ENCODE data around the gene DNM3. TPM values are rescaled to one million over a fixed set of nuclear protein-coding genes. Genes with fewer than 3 reads are reported as not detected.

DNM3 gene
- total and polyA plus RNA-seq, 10 of the 15 experiments (the other 5 are each of a cell fraction or from before 2014, with no cell fraction given), result 0.03 to 1.5 (median 0.08) TPM; not detected in 3

DNA sequence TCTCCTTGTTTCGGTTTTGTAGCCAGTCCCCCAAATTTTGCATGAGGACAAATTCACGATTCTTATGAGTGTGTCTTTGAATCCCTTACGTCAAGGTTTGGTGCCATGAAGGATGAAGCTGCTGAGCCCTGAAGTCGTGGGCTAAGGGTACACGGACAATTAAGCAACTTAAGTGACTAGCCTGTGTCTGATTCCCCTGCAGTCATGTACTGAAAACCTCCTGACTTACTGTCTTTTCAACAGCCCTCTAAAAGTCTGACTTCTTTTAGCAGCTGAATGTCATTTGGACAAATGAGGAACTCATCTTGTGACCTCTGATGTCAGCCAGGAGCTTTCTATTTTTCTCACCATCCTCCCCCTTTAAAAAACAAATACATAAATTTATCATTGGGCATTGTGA, 552.1 kb downstream of the DNM3 start (continued):
- TF ChIP-seq, protein P1, sequence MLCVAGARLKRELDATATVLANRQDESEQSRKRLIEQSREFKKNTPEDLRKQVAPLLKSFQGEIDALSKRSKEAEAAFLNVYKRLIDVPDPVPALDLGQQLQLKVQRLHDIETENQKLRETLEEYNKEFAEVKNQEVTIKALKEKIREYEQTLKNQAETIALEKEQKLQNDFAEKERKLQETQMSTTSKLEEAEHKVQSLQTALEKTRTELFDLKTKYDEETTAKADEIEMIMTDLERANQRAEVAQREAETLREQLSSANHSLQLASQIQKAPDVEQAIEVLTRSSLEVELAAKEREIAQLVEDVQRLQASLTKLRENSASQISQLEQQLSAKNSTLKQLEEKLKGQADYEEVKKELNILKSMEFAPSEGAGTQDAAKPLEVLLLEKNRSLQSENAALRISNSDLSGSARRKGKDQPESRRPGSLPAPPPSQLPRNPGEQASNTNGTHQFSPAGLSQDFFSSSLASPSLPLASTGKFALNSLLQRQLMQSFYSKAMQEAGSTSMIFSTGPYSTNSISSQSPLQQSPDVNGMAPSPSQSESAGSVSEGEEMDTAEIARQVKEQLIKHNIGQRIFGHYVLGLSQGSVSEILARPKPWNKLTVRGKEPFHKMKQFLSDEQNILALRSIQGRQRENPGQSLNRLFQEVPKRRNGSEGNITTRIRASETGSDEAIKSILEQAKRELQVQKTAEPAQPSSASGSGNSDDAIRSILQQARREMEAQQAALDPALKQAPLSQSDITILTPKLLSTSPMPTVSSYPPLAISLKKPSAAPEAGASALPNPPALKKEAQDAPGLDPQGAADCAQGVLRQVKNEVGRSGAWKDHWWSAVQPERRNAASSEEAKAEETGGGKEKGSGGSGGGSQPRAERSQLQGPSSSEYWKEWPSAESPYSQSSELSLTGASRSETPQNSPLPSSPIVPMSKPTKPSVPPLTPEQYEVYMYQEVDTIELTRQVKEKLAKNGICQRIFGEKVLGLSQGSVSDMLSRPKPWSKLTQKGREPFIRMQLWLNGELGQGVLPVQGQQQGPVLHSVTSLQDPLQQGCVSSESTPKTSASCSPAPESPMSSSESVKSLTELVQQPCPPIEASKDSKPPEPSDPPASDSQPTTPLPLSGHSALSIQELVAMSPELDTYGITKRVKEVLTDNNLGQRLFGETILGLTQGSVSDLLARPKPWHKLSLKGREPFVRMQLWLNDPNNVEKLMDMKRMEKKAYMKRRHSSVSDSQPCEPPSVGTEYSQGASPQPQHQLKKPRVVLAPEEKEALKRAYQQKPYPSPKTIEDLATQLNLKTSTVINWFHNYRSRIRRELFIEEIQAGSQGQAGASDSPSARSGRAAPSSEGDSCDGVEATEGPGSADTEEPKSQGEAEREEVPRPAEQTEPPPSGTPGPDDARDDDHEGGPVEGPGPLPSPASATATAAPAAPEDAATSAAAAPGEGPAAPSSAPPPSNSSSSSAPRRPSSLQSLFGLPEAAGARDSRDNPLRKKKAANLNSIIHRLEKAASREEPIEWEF (IDR thresholded peaks at IDR 0.05; ENCODE audit: insufficient replicate concordance, low read depth, low read length), result peak; percentile 55
- TF ChIP-seq, protein P2, sequence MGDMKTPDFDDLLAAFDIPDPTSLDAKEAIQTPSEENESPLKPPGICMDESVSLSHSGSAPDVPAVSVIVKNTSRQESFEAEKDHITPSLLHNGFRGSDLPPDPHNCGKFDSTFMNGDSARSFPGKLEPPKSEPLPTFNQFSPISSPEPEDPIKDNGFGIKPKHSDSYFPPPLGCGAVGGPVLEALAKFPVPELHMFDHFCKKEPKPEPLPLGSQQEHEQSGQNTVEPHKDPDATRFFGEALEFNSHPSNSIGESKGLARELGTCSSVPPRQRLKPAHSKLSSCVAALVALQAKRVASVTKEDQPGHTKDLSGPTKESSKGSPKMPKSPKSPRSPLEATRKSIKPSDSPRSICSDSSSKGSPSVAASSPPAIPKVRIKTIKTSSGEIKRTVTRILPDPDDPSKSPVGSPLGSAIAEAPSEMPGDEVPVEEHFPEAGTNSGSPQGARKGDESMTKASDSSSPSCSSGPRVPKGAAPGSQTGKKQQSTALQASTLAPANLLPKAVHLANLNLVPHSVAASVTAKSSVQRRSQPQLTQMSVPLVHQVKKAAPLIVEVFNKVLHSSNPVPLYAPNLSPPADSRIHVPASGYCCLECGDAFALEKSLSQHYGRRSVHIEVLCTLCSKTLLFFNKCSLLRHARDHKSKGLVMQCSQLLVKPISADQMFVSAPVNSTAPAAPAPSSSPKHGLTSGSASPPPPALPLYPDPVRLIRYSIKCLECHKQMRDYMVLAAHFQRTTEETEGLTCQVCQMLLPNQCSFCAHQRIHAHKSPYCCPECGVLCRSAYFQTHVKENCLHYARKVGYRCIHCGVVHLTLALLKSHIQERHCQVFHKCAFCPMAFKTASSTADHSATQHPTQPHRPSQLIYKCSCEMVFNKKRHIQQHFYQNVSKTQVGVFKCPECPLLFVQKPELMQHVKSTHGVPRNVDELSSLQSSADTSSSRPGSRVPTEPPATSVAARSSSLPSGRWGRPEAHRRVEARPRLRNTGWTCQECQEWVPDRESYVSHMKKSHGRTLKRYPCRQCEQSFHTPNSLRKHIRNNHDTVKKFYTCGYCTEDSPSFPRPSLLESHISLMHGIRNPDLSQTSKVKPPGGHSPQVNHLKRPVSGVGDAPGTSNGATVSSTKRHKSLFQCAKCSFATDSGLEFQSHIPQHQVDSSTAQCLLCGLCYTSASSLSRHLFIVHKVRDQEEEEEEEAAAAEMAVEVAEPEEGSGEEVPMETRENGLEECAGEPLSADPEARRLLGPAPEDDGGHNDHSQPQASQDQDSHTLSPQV (IDR thresholded peaks at IDR 0.05), result peak; percentile 54; the same call in 1 of the 2 replicates
- TF ChIP-seq NBN (IDR thresholded peaks at IDR 0.05) (peak; percentile 29; the same call in 1 of the 2 replicates), MTA2 (IDR thresholded peaks at IDR 0.05; ENCODE audit: low read depth) (peak; percentile 73), EP300 (IDR thresholded peaks at IDR 0.05; ENCODE audit: borderline replicate concordance in 1 of 2, control insufficient read depth in 1 of 2, low read depth in 2 of 2, low read length in 2 of 2) (peak; percentile 45 to 60; a peak in 3 of 4 replicates), HDGF (IDR thresholded peaks at IDR 0.05) (no peak)
- TF ChIP-seq, protein P3, sequence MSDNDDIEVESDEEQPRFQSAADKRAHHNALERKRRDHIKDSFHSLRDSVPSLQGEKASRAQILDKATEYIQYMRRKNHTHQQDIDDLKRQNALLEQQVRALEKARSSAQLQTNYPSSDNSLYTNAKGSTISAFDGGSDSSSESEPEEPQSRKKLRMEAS (IDR thresholded peaks at IDR 0.05; ENCODE audit: low read depth, low read length), result no peak

Data from GM12878 (cell line).